ENCODE measurements around the gene PPHLN1.

PPHLN1 gene

DNA sequence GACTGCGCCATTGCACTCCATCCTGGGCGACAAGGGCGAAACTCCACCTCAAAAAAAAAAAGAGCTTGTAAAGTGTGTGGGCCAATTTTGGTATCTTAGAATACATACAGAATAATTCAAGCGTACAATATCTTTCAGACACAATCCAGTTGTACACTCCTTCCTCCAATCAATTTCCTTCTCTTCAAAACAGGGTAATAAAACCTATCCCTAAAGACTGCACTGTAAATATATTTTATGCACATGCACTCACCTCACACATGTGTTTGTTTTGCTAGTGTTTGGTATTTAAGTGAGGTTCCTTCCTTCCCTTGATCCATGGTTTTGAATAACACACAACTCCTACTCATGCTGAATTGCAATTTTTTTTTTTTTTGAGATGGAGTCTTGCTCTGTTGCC, 137.7 kb downstream of the PPHLN1 start:
- Histone ChIP-seq H3K36me3 (ENCODE audit: insufficient read depth, low read length) (no peaks in the 10 kb centered on the region), H3K27me3 (ENCODE audit: insufficient read depth, low read length) (no peaks in the 10 kb centered on the region)

DNA sequence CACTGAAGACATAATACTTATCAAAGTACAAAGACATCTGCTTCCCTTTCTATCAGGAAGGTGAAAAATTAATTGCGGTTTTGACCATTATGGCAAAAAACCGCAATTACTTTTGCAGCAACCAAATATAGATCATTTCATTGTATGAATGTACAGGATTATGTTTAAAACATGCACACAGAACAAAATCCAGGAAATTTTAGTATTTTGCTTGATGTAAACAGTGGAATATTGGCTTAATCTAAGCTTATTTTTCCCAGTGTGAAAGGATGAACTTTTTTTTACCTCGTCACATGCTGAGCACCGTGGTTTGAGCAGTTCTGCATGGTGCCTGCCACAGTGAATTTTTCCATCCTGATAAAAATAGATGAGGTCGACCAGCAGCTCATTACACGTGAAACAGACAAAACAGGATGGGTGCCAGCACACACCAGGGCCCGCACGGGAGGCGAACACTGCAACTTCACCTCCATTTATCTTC, 142.4 kb downstream of the PPHLN1 start:
- peaks cover 1% of the 10 kb centered on the region for H3K4me1 ChIP-seq (ENCODE audit: control insufficient read depth, insufficient read depth, low read length, unreplicated experiment)
- H3K36me3 ChIP-seq (ENCODE audit: insufficient read depth, low read length) = no peaks in the 10 kb centered on the region
- no peaks in the 10 kb centered on the region for H3K79me2 ChIP-seq (ENCODE audit: control insufficient read depth, insufficient read depth, low read length, unreplicated experiment)
- no peak overlapping the region for H3K27ac ChIP-seq (ENCODE audit: low read depth, low read length)
- no peak overlapping the region for H2AFZ ChIP-seq (ENCODE audit: low read length, unreplicated experiment)
- H3K27me3 ChIP-seq (ENCODE audit: insufficient read depth, low read length) = no peaks in the 10 kb centered on the region
- H3K4me3 ChIP-seq (ENCODE audit: low read depth, low read length) = no peak overlapping the region

More for the DNA sequence above, 137.7 kb downstream of the PPHLN1 start:
- H3K27ac ChIP-seq (ENCODE audit: low read depth, low read length) = no peak overlapping the region
- no peaks in the 10 kb centered on the region for H3K79me2 ChIP-seq (ENCODE audit: control insufficient read depth, insufficient read depth, low read length, unreplicated experiment)
- H2AFZ ChIP-seq (ENCODE audit: low read length, unreplicated experiment) = no peak overlapping the region
- H3K4me3 ChIP-seq (ENCODE audit: low read depth, low read length) = no peak overlapping the region
- no peaks in the 10 kb centered on the region for H3K4me1 ChIP-seq (ENCODE audit: control insufficient read depth, insufficient read depth, low read length, unreplicated experiment)

DNA sequence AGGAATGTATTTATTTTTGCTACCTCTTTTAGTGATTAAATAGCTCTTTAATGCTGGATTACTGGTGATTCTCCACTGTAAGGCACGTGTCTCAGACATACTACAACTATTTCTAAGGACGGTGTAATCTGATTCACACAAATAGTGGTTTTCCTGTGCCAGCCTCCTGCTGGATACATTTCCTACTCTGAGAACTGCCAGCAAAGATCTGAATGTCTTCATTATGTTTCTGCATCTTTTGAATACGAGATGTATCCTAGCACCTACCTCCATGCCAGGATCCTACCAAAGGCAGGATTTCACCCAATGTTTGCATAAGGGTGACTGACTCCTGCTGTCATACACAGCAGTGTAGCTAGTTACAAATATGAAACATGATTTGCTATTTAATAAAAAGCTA, 143.0 kb downstream of the PPHLN1 start:
- Histone ChIP-seq H3K4me1 (ENCODE audit: control insufficient read depth, insufficient read depth, low read length, unreplicated experiment) (peaks cover 3% of the 10 kb centered on the region), H3K36me3 (ENCODE audit: insufficient read depth, low read length) (no peaks in the 10 kb centered on the region), H3K27ac (ENCODE audit: low read depth, low read length) (no peak overlapping the region), H3K27me3 (ENCODE audit: insufficient read depth, low read length) (no peaks in the 10 kb centered on the region), H3K79me2 (ENCODE audit: control insufficient read depth, insufficient read depth, low read length, unreplicated experiment) (no peaks in the 10 kb centered on the region), H2AFZ (ENCODE audit: low read length, unreplicated experiment) (no peak overlapping the region), H3K4me3 (ENCODE audit: low read depth, low read length) (no peak overlapping the region)

DNA sequence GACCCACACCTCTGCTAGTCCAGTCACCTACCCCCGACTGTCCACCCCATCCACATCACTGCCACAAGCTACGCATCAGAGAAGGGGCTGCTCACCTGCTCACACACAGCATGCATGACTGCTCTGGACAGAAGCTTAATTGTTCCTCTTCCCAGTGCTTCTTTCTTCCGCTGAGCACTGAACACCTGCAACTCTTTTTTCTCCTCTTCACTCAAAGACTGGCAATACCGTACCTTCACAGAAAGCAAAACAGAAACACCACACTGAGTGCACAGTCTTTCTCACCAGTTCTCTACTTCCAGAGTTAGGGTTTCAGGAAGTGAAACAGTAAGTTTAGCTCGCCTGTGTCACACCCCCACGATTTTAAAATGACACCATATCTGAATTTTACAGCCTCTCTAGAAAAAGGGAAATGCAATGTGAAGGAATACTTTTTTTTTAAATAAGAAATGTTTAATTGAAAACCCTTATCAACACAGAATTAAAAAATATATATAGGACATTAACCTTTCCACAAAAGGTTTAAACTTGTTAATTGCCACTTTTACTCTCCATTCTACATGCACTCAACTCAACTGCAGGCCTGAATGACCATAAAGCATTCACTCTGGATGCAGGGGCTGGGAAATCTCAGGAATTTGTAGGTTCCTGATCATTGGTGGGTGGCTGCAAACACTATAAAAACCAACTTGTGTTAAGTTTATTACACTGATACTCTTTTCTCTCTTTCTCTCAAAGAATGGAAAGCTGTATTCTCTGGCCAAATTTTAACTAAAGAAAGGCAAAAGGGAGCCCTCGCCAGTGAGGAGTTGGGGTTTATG, 143.6 kb downstream of the PPHLN1 start:
- Histone ChIP-seq H3K27me3 (ENCODE audit: insufficient read depth, low read length) (no peaks in the 10 kb centered on the region), H3K4me3 (ENCODE audit: low read depth, low read length) (no peak overlapping the region), H3K27ac (ENCODE audit: low read depth, low read length) (no peak overlapping the region), H3K36me3 (ENCODE audit: insufficient read depth, low read length) (no peaks in the 10 kb centered on the region), H3K79me2 (ENCODE audit: control insufficient read depth, insufficient read depth, low read length, unreplicated experiment) (no peaks in the 10 kb centered on the region), H3K4me1 (ENCODE audit: control insufficient read depth, insufficient read depth, low read length, unreplicated experiment) (peaks cover 6% of the 10 kb centered on the region), H2AFZ (ENCODE audit: low read length, unreplicated experiment) (no peak overlapping the region)

DNA sequence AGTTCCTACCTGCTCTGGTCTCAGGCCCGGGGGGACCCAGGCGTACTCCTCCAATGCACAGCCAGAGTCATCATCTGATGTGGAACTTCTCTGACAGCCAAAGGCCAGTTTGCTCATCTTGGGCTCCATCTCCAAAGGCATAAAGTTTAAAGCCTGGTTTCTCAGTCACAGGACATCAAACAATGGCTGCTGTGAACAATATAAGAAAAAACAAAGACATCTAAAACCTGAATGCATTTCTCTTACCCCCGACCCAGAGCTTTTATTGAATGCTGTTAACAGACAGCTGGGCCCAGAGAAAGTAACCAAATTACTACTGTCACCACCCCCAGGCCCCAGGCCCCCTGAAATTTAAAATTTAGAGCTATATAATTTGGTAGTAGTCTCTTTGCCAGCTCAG, 146.4 kb downstream of the PPHLN1 start:
- no peak overlapping the region for H3K27ac ChIP-seq (ENCODE audit: low read depth, low read length)
- no peaks in the 10 kb centered on the region for H3K27me3 ChIP-seq (ENCODE audit: insufficient read depth, low read length)
- peaks cover 7% of the 10 kb centered on the region for H3K4me1 ChIP-seq (ENCODE audit: control insufficient read depth, insufficient read depth, low read length, unreplicated experiment)
- no peaks in the 10 kb centered on the region for H3K79me2 ChIP-seq (ENCODE audit: control insufficient read depth, insufficient read depth, low read length, unreplicated experiment)
- H3K36me3 ChIP-seq (ENCODE audit: insufficient read depth, low read length) = no peaks in the 10 kb centered on the region
- H2AFZ ChIP-seq (ENCODE audit: low read length, unreplicated experiment) = no peak overlapping the region
- no peak overlapping the region for H3K4me3 ChIP-seq (ENCODE audit: low read depth, low read length)

DNA sequence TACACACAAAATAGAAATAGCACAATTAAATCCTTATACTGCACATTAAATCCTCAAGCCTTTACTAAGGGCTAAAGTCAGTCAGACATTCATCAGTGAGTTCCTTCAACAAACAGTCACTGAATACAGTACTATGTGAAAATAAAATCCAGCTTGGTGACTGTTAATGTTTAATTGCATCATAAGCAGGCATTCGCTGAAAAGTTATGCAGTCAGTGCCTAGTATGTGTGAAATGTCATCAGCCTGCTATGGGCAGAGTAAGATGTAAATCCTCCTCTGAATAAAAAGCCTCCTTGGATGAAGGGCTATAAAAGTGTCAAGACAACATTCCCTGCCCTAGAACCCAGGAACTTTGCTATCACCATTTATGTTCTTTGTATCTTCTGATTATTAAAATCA, 147.2 kb downstream of the PPHLN1 start:
- Histone ChIP-seq H3K4me1 (ENCODE audit: control insufficient read depth, insufficient read depth, low read length, unreplicated experiment) (peaks cover 7% of the 10 kb centered on the region), H3K79me2 (ENCODE audit: control insufficient read depth, insufficient read depth, low read length, unreplicated experiment) (no peaks in the 10 kb centered on the region), H3K36me3 (ENCODE audit: insufficient read depth, low read length) (no peaks in the 10 kb centered on the region), H3K27ac (ENCODE audit: low read depth, low read length) (no peak overlapping the region), H2AFZ (ENCODE audit: low read length, unreplicated experiment) (no peak overlapping the region), H3K4me3 (ENCODE audit: low read depth, low read length) (no peak overlapping the region), H3K27me3 (ENCODE audit: insufficient read depth, low read length) (no peaks in the 10 kb centered on the region)

DNA sequence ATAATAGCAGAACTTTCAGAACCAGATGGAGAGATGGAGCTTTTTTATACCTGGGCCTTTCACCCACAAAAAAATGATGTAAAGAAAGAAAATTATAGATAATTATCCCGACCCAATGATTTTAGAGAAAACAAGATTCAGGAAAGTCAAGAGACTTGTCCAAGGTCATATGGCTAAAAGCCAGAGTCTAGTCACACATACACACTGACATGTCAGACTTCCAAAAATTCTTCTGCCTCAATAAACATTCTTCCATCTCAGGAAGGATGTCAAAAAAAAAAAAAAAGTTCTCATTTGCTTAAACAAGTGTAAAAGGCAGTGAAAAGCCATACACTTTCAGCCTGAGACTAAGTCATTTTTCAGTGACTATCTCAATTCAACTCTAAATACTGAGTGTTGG, 147.6 kb downstream of the PPHLN1 start:
- H3K36me3 ChIP-seq (ENCODE audit: insufficient read depth, low read length) = no peaks in the 10 kb centered on the region
- no peak overlapping the region for H3K27ac ChIP-seq (ENCODE audit: low read depth, low read length)
- H3K4me3 ChIP-seq (ENCODE audit: low read depth, low read length) = no peak overlapping the region
- no peaks in the 10 kb centered on the region for H3K27me3 ChIP-seq (ENCODE audit: insufficient read depth, low read length)
- H3K79me2 ChIP-seq (ENCODE audit: control insufficient read depth, insufficient read depth, low read length, unreplicated experiment) = no peaks in the 10 kb centered on the region
- H2AFZ ChIP-seq (ENCODE audit: low read length, unreplicated experiment) = no peak overlapping the region
- peaks cover 7% of the 10 kb centered on the region for H3K4me1 ChIP-seq (ENCODE audit: control insufficient read depth, insufficient read depth, low read length, unreplicated experiment)

DNA sequence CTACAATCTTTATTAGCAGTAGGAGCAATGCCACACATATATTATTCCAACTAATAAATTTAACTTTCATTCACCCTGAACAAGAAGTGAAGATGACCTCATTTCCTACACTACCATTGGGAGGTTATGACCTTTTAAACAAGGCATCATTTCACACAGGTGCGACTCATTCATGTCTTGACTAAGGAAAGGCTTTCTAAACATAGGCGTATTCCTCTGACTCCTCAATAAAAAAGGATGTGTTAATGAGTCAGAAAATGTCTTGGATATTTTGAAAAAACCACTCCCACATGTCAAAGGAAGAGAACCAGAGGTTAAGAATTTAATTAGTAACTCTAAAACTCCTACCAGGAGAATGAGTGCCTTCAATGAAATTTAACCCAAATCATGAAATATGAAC, 148.4 kb downstream of the PPHLN1 start:
- Histone ChIP-seq H3K27ac (ENCODE audit: low read depth, low read length) (no peak overlapping the region), H2AFZ (ENCODE audit: low read length, unreplicated experiment) (no peak overlapping the region), H3K4me1 (ENCODE audit: control insufficient read depth, insufficient read depth, low read length, unreplicated experiment) (peaks cover 7% of the 10 kb centered on the region), H3K36me3 (ENCODE audit: insufficient read depth, low read length) (no peaks in the 10 kb centered on the region), H3K27me3 (ENCODE audit: insufficient read depth, low read length) (no peaks in the 10 kb centered on the region), H3K4me3 (ENCODE audit: low read depth, low read length) (no peak overlapping the region), H3K79me2 (ENCODE audit: control insufficient read depth, insufficient read depth, low read length, unreplicated experiment) (no peaks in the 10 kb centered on the region)

DNA sequence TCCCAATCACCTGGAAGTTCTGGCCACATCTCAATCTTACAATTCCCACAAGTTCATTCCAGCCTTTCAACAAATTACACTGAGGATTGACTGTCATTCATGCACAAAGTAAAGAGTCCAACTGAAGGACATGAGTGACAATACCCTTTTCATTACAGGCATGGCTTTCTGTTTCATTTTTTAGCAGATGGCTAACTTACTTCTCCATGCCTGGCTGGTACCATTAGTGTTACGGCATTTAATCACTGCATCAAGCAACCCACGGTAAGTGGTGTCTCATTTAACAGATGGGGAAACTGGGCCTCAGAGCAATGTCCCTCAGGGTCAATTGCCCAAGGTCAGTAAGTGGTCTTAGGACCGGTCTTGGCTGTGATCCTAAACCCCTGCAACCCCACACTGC, 149.1 kb downstream of the PPHLN1 start:
- H3K4me3 ChIP-seq (ENCODE audit: low read depth, low read length) = no peak overlapping the region
- no peak overlapping the region for H2AFZ ChIP-seq (ENCODE audit: low read length, unreplicated experiment)
- H3K27me3 ChIP-seq (ENCODE audit: insufficient read depth, low read length) = no peaks in the 10 kb centered on the region
- no peaks in the 10 kb centered on the region for H3K36me3 ChIP-seq (ENCODE audit: insufficient read depth, low read length)
- H3K79me2 ChIP-seq (ENCODE audit: control insufficient read depth, insufficient read depth, low read length, unreplicated experiment) = no peaks in the 10 kb centered on the region
- H3K27ac ChIP-seq (ENCODE audit: low read depth, low read length) = no peak overlapping the region
- peaks cover 7% of the 10 kb centered on the region for H3K4me1 ChIP-seq (ENCODE audit: control insufficient read depth, insufficient read depth, low read length, unreplicated experiment)

DNA sequence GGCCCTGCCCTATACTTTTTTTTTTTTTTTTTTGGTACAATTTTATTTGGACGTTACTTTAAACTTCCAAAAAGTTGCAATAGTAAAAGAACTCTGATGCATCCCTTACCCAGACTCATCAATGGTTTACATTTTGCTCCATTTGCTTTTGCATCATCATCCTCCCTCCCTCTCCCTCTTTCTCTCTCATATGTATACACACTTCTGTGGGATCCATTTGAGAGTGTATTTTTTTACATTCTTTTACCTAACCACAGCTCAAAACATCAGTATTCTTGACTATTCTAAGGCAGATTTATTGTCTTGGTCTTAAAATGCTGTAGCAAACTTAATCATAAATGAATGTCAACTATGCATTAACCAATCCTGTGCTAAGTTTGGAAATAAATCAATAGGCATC, 152.0 kb downstream of the PPHLN1 start:
- 0 out of 2 replicates have a peak, but pooled peaks cover 3% of the 10 kb centered on the region for H3K27me3 ChIP-seq (ENCODE audit: insufficient read depth, low read length)
- no peak overlapping the region for H2AFZ ChIP-seq (ENCODE audit: low read length, unreplicated experiment)
- no peak overlapping the region for H3K27ac ChIP-seq (ENCODE audit: low read depth, low read length)
- no peaks in the 10 kb centered on the region for H3K36me3 ChIP-seq (ENCODE audit: insufficient read depth, low read length)
- no peak overlapping the region for H3K4me3 ChIP-seq (ENCODE audit: low read depth, low read length)
- peaks cover 16% of the 10 kb centered on the region for H3K4me1 ChIP-seq (ENCODE audit: control insufficient read depth, insufficient read depth, low read length, unreplicated experiment)
- no peaks in the 10 kb centered on the region for H3K79me2 ChIP-seq (ENCODE audit: control insufficient read depth, insufficient read depth, low read length, unreplicated experiment)

DNA sequence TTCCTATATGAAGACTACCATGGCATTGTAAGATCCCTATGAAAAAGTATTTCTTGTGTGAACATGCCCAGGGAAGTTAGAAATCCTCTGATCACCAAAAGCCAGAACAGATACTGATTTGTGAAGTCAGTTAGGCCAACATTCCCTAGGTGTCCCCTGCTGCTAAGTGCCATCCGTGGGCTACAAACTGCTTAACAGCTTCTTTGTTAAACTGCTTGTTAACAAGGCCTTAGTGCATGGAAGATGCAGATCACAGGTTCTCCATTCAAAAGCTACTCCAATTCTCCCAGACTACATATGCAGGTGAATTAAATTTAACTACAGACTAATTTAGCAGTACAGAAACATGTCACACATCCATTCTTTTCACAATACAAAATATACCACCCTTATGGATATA, 155.4 kb downstream of the PPHLN1 start:
- Histone ChIP-seq H2AFZ (ENCODE audit: low read length, unreplicated experiment) (peak overlapping the region; percentile 63), H3K4me3 (ENCODE audit: low read depth, low read length) (no peak overlapping the region), H3K27ac (ENCODE audit: low read depth, low read length) (no peak overlapping the region), H3K36me3 (ENCODE audit: insufficient read depth, low read length) (no peaks in the 10 kb centered on the region), H3K27me3 (ENCODE audit: insufficient read depth, low read length) (peaks cover 32% of the 10 kb centered on the region), H3K79me2 (ENCODE audit: control insufficient read depth, insufficient read depth, low read length, unreplicated experiment) (no peaks in the 10 kb centered on the region), H3K4me1 (ENCODE audit: control insufficient read depth, insufficient read depth, low read length, unreplicated experiment) (peaks cover 9% of the 10 kb centered on the region)

All from ACC112 (cell line).